Lung microvascular endothelial cell (primary cell): ENCODE results near the gene RYR2. TPM values are rescaled to one million over a fixed set of nuclear protein-coding genes. Genes with fewer than 3 reads are reported as not detected.

ENCODE experiments used
- DNase-seq, 2 donors: peaks; one replicate each; pipeline versions ENCODE4 v3.0.0 to v3.0.0-alpha.2; 2010; ENCODE audit warnings: low read depth in 2 of 2
- total RNA-seq: library from RNA; depleted of rRNA; stranded (reverse); fragments of >200 nt; gene quantifications from 2 replicates; pipeline ENCODE4 v1.2.1, GENCODE V29; 2014

RYR2 gene
- total RNA-seq, 1 donor from 2014 or later, result under 0.01 TPM

- DNase-seq, result no peak
Measured at GRCh38 chr1:237640966-237641365, 599.0 kb downstream of the RYR2 start.

GRCh38 chr1:237650809-237651208, 608.8 kb downstream of the RYR2 start:
- DNase-seq, result no peak

GRCh38 chr1:237655778-237656177, 613.8 kb downstream of the RYR2 start:
- DNase-seq, result no peak

GRCh38 chr1:237664348-237664747, 622.4 kb downstream of the RYR2 start:
- no peak for DNase-seq

- DNase-seq, result no peak
Measured at GRCh38 chr1:237670302-237670701, 628.3 kb downstream of the RYR2 start.

GRCh38 chr1:237671262-237671661, 629.3 kb downstream of the RYR2 start:
- DNase-seq, result no peak

GRCh38 chr1:237671935-237672334, 630.0 kb downstream of the RYR2 start:
- DNase-seq, result no peak

GRCh38 chr1:237672748-237673147, 630.8 kb downstream of the RYR2 start:
- no peak for DNase-seq

- no peak for DNase-seq
Measured at GRCh38 chr1:237673631-237674030, 631.6 kb downstream of the RYR2 start.

GRCh38 chr1:237677979-237678378, 636.0 kb downstream of the RYR2 start:
- DNase-seq, result no peak

GRCh38 chr1:237679687-237680086, 637.7 kb downstream of the RYR2 start:
- DNase-seq, result no peak

GRCh38 chr1:237681210-237681609, 639.2 kb downstream of the RYR2 start:
- no peak for DNase-seq

GRCh38 chr1:237684236-237684635, 642.3 kb downstream of the RYR2 start:
- DNase-seq, result no peak

GRCh38 chr1:237685551-237685950, 643.6 kb downstream of the RYR2 start:
- DNase-seq, result no peak

- DNase-seq, result no peak
Measured at GRCh38 chr1:237687804-237688203, 645.8 kb downstream of the RYR2 start.

GRCh38 chr1:237690656-237691055, 648.7 kb downstream of the RYR2 start:
- no peak for DNase-seq

GRCh38 chr1:237692255-237692654, 650.3 kb downstream of the RYR2 start:
- DNase-seq, result no peak

- DNase-seq, result no peak
Measured at GRCh38 chr1:237695878-237696277, 653.9 kb downstream of the RYR2 start.

- no peak for DNase-seq
Measured at GRCh38 chr1:237700181-237700580, 658.2 kb downstream of the RYR2 start.

- no peak for DNase-seq
Measured at GRCh38 chr1:237701534-237701933, 659.5 kb downstream of the RYR2 start.

- no peak for DNase-seq
Measured at GRCh38 chr1:237702161-237702560, 660.2 kb downstream of the RYR2 start.

- DNase-seq, result no peak
Measured at GRCh38 chr1:237705462-237705861, 663.5 kb downstream of the RYR2 start.

- no peak for DNase-seq
Measured at GRCh38 chr1:237709355-237709754, 667.4 kb downstream of the RYR2 start.

- no peak for DNase-seq
Measured at GRCh38 chr1:237711281-237711680, 669.3 kb downstream of the RYR2 start.

GRCh38 chr1:237712082-237712481, 670.1 kb downstream of the RYR2 start:
- DNase-seq, result no peak
